Measurements from ENCODE around the gene ARPIN. TPM values are rescaled to one million over a fixed set of nuclear protein-coding genes. Genes with fewer than 3 reads are reported as not detected.

The ARPIN gene
- total and polyA plus RNA-seq, 9 of the 15 experiments (the other 6 are each of a cell fraction or from before 2014, with no cell fraction given): not detected

- TF ChIP-seq, protein P1, sequence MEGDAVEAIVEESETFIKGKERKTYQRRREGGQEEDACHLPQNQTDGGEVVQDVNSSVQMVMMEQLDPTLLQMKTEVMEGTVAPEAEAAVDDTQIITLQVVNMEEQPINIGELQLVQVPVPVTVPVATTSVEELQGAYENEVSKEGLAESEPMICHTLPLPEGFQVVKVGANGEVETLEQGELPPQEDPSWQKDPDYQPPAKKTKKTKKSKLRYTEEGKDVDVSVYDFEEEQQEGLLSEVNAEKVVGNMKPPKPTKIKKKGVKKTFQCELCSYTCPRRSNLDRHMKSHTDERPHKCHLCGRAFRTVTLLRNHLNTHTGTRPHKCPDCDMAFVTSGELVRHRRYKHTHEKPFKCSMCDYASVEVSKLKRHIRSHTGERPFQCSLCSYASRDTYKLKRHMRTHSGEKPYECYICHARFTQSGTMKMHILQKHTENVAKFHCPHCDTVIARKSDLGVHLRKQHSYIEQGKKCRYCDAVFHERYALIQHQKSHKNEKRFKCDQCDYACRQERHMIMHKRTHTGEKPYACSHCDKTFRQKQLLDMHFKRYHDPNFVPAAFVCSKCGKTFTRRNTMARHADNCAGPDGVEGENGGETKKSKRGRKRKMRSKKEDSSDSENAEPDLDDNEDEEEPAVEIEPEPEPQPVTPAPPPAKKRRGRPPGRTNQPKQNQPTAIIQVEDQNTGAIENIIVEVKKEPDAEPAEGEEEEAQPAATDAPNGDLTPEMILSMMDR (IDR thresholded peaks at IDR 0.05 in 2 of 3, conservative IDR thresholded peaks at IDR 0.05 in 1 of 3; ENCODE audit: insufficient read depth in 2 of 3, low read depth in 1 of 3, low read length in 3 of 3): peak; percentile 83 to 99 (median 99)
- TF ChIP-seq, protein P2, sequence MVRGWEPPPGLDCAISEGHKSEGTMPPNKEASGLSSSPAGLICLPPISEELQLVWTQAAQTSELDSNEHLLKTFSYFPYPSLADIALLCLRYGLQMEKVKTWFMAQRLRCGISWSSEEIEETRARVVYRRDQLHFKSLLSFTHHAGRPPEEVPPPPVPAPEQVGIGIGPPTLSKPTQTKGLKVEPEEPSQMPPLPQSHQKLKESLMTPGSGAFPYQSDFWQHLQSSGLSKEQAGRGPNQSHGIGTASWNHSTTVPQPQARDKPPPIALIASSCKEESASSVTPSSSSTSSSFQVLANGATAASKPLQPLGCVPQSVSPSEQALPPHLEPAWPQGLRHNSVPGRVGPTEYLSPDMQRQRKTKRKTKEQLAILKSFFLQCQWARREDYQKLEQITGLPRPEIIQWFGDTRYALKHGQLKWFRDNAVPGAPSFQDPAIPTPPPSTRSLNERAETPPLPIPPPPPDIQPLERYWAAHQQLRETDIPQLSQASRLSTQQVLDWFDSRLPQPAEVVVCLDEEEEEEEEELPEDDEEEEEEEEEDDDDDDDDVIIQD (CRISPR knock-in tag; IDR thresholded peaks at IDR 0.05): no peak
- TF ChIP-seq ARID2 (IDR thresholded peaks at IDR 0.05) (0 out of 2 replicates have a peak, but pooled peaks have one; percentile 44), TCF7 (IDR thresholded peaks at IDR 0.05; ENCODE audit: borderline replicate concordance) (no peak), MTF1 (CRISPR knock-in tag; IDR thresholded peaks at IDR 0.05; ENCODE audit: borderline replicate concordance) (no peak)
- TF ChIP-seq, protein P3, sequence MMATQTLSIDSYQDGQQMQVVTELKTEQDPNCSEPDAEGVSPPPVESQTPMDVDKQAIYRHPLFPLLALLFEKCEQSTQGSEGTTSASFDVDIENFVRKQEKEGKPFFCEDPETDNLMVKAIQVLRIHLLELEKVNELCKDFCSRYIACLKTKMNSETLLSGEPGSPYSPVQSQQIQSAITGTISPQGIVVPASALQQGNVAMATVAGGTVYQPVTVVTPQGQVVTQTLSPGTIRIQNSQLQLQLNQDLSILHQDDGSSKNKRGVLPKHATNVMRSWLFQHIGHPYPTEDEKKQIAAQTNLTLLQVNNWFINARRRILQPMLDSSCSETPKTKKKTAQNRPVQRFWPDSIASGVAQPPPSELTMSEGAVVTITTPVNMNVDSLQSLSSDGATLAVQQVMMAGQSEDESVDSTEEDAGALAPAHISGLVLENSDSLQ (IDR thresholded peaks at IDR 0.05): no peak
- TF ChIP-seq, protein P4, sequence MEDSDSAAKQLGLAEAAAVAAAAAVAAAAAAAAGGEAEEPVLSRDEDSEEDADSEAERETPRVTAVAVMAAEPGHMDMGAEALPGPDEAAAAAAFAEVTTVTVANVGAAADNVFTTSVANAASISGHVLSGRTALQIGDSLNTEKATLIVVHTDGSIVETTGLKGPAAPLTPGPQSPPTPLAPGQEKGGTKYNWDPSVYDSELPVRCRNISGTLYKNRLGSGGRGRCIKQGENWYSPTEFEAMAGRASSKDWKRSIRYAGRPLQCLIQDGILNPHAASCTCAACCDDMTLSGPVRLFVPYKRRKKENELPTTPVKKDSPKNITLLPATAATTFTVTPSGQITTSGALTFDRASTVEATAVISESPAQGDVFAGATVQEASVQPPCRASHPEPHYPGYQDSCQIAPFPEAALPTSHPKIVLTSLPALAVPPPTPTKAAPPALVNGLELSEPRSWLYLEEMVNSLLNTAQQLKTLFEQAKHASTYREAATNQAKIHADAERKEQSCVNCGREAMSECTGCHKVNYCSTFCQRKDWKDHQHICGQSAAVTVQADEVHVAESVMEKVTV (CRISPR knock-in tag; IDR thresholded peaks at IDR 0.05): peak; percentile 87
These were observed 14.0 kb downstream of the ARPIN start (continued) for GRCh38 chr15:89898614-89899294.
